D721Med (cell line): Measurements from ENCODE around the gene SPEN.
"Not testable (repeated sequence)": the region's sequence is repeated elsewhere in the genome, so short reads cannot be mapped to it uniquely, and the experiment has no call there.

ENCODE experiments used
- DNase-seq: peaks from one replicate; pipeline ENCODE4 v3.0.0; 2011; ENCODE audit warnings: low spot score; ENCODE audit not compliant: insufficient read length
- FAIRE-seq: peaks from 2 replicates; lab custom pipeline; 2011; peaks lifted over from hg19 to GRCh38; lab: Jason Lieb, UNC
- CTCF ChIP-seq: IDR thresholded peaks from 2 replicates; pipeline ENCODE4 v1.5.1; 2012; ENCODE audit warnings: mild to moderate bottlenecking, control low read depth; ENCODE audit not compliant: insufficient read depth; ENCODE audit errors: missing control alignments

The SPEN gene

GRCh38 chr1:15835205-15835740 lies 12.2 kb upstream of the SPEN start:
- DNase-seq (no peak), FAIRE-seq (no peak)
- TF ChIP-seq CTCF, result no peak

- DNase-seq (no peak), FAIRE-seq (no peak)
- TF ChIP-seq CTCF, result no peak
These were observed 11.6 kb upstream of the SPEN start for GRCh38 chr1:15835741-15836510.

- FAIRE-seq, DNase-seq: not testable (repeated sequence)
These were observed 11.1 kb upstream of the SPEN start for GRCh38 chr1:15836511-15836771.

- DNase-seq (no peak), FAIRE-seq (no peak)
- TF ChIP-seq CTCF, result no peak
These were observed 10.5 kb upstream of the SPEN start for GRCh38 chr1:15836772-15837669.

GRCh38 chr1:15837931-15838330 lies 9.6 kb upstream of the SPEN start:
- FAIRE-seq (no peak), DNase-seq (no peak)

GRCh38 chr1:15838721-15839120 lies 8.8 kb upstream of the SPEN start:
- no peak for FAIRE-seq
- DNase-seq, result no peak
- no peak for TF ChIP-seq CTCF

More at GRCh38 chr1:15837931-15838330, 9.6 kb upstream of the SPEN start:
- TF ChIP-seq CTCF, result no peak

- no peak for TF ChIP-seq CTCF
- FAIRE-seq, result no peak
- DNase-seq, result no peak
These were observed 3.5 kb upstream of the SPEN start for GRCh38 chr1:15843826-15844572.

GRCh38 chr1:15846056-15846455 lies 1.5 kb upstream of the SPEN start:
- DNase-seq, FAIRE-seq: not testable (repeated sequence)
